GM18502 (cell line): ENCODE measurements around the gene TSPAN18.

Experiments used
- ATAC-seq: cut with Tn5 transposase; IDR thresholded peaks from one replicate; pipeline ENCODE4 v1.9.1; 2021; ENCODE audit warnings: mild to moderate bottlenecking; ENCODE audit not compliant: unreplicated experiment, poor library complexity

TSPAN18 gene

GRCh38 chr11:44755556-44756523 lies 29.1 kb downstream of the TSPAN18 start:
- ATAC-seq: no peak

GRCh38 chr11:44758983-44759382 lies 32.2 kb downstream of the TSPAN18 start:
- ATAC-seq: no peak

DNA sequence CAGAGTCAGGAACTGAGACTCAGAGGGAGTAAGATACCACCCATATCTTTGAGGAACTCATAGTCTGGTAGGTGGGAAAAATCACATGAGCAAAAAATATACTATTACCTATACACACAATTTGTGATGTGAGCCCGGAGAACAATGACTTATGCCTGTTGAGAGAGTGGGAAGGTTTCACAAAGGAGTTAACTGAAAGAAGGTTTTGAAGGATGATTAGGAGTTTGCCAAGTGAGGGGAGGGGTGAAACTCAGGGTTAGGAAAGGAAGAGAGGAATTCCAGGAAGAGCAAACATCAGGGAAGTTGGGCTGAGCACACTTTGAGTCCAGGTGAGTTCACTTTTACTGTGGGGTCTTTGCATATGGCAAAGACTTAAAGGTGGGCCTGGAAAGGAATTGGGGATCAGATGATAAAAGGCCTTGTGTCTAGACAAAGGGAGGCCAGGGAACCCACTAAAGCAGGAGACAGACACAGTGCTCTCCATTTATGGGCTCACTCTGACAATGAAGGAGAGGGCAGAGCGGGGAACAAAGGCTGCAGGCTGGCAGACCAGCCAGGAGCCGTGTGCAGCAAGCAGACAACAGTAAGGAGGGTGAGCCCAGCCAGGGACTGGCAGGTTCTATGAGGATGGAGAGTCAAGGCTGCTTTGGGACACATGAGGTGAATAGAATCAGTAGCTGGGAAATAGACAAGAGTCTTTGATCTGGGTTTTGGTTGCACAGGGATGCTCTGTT lies 33.1 kb downstream of the TSPAN18 start:
- no peak for ATAC-seq

- ATAC-seq: no peak
Measured at GRCh38 chr11:44760477-44760872, 33.7 kb downstream of the TSPAN18 start.

GRCh38 chr11:44760917-44761550 lies 34.3 kb downstream of the TSPAN18 start:
- no peak for ATAC-seq

DNA sequence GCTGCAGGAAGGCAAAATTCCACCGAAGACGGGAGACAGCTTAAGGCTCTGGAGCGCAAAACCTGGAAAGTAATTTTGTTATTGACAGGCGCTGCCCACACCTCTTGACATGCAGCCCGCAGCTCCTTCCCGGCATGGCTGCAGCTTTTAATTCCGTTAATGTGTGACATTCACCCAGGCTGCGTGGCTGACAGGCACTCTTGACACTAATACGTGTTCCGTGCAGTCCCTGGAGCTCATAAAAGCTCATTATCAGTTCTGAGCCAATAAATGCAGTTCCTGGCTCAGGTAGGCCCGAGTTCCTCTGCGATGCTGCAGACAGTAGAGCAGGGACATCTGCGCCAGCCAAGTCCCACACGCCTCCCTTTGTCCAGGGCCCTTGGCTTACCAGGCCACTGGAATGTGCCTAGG lies 34.8 kb downstream of the TSPAN18 start:
- ATAC-seq: no peak

- no peak for ATAC-seq
Measured at GRCh38 chr11:44763121-44763820, 36.5 kb downstream of the TSPAN18 start.

DNA sequence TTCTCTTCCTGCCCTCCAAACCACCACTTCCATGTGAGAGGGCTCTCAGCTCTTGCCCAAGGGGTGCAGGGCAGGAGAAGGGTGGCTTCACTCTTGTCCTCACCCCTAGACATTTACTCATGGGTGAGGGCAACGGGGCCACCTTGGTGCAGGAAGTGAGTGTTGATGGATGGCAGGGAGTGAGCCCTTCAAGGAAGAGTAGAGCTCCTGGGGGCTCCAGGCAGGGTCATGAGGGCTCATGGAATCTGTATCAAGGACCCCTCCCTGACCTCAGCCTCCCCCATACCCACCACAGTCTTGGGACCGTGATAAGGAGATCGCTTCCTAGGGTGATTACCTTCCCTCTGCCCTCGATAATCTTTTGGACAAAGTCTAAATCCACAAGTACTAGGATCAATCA lies 37.8 kb downstream of the TSPAN18 start:
- no peak for ATAC-seq

DNA sequence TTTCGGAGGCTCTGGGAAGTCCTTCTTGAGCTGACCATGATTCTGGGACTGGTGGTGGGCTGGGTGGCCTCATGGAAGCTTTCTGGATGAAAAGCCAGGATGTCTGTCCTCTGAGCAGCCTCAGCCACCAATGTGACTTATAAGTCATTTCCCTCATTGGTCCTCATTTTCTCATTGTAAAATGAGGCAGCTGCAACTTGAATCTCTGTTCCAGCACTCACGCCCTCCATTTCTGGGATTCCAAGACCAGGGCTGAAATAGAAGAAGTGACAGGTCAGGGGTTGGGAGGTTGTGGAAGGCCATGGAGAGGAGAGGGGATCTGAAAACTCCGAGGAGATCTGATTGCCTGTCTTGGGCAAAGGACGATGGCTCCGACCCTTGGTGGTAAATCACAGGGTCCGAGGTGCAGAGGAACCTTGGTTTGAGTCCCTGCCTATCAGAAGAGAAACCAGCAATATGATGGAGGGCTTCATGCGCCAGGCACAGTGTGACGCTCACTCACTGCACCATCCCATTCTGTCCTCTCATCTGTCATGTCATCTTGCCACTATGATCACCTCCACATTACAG lies 38.3 kb downstream of the TSPAN18 start:
- ATAC-seq: no peak

DNA sequence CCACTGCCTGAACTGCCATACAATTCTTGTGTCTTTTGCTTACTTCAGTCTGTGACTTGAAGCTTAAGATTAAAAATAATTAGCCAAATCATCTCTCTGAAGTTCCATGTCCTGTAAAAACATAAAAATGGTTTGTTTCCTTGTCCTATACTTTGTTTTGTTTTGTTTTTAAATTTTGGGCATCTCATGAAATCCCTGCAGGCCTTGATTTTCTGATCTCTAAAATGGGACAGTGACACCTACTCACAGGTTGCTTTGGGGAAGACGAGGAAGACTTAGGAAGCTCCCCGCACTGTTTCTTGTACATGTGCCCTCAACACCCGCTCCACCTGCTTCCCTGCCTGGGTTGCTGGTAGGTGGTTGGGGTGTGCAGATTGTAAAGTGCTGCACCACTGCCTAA lies 38.9 kb downstream of the TSPAN18 start:
- ATAC-seq: no peak

GRCh38 chr11:44766112-44766971 lies 39.6 kb downstream of the TSPAN18 start:
- ATAC-seq: no peak

GRCh38 chr11:44766972-44767278 lies 40.2 kb downstream of the TSPAN18 start:
- no peak for ATAC-seq

- no peak for ATAC-seq
Measured at GRCh38 chr11:44767421-44767820, 40.7 kb downstream of the TSPAN18 start.

DNA sequence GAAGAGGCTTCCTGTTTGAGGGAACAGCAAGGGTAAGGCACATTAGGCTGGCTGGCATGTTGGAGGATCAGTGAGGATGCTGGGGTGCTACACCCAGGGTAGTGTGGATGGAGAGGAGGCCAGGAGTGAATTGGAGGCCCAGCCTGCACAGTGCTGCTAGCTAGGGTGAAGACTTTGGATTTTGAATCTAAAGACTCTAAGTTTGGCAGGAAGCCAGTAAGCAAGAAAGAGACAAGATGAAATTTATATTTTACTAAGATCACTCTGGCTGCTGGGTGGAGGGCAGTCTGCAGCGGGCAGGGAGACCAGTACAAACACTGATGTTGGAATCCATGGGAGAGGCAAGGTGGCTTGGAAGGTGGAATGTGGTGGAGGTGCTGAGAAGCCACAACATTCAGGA lies 43.6 kb downstream of the TSPAN18 start:
- ATAC-seq: no peak

GRCh38 chr11:44771252-44771734 lies 44.5 kb downstream of the TSPAN18 start:
- ATAC-seq: no peak

GRCh38 chr11:44771841-44772240 lies 45.1 kb downstream of the TSPAN18 start:
- no peak for ATAC-seq

DNA sequence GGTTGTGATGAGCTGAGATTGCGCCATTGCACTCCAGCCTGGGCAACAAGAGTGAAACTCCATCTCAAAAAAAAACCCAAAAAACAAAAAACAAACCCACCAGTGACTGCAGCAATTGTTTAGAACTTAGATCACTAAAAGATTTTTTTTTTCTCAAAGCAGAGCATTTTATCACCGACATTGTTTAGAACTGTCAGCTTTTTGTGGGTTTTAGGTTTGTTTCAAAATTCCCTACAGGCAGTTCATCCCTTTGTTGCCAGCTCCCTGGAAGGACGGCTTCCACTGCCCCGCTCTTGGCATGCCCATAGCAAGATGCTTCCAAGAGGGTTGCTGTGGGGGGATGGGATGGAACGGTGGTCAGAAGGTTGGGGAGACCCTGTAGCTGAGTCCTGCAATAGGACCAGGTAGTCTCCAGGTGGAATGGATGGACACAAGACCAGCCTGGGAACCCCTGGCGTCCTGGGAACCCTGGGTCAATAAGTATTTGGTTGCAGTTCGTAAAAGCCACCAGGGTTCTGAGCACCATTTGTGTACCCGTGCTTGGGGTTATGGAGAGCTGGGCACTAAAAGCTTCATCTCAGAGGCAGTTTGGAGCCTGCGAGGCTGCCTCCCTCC lies 46.7 kb downstream of the TSPAN18 start:
- ATAC-seq: no peak

DNA sequence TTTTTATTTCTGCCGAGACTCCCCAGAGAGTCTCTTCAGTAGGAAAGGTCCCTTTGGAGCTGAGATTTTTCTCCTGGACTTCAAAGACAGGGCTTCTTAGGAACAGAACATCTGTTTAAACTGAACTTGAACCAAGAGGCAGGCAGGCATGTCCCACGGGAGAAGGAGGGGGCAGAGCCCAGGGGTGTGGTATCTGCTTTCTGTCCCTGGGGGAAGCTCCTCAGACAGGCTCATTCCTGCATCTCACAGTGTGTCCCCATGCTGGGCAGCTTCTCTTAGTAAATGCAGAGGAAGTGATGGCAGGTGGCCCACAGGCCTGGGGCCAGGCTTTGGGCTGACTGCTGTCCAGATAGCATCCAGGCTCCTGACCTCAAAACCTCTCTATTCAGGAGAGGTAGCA lies 47.3 kb downstream of the TSPAN18 start:
- no peak for ATAC-seq

DNA sequence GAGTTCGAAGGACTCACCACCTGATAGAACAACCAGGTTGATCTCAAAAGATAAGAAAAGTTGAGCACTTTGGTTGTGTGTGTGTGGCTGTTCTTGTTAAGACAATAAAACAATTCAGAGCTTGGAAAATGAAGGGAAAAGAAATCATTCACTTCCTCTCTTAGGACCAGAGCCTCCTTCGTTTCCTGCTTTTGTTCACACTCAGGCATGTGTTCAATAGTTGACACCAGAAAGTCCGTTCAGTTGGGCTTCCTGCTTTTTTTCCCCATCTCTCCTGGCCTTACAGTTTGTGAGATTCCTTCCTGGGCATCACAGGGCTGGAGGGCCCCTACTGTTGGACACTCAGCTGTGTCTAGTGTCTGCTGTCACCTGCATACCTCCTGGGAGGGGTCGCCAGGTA lies 48.0 kb downstream of the TSPAN18 start:
- no peak for ATAC-seq
